ENCODE measurements around the gene UBA1. TPM values are rescaled to one million over a fixed set of nuclear protein-coding genes. Genes with fewer than 3 reads are reported as not detected.

UBA1 gene
- polyA plus RNA-seq (2012; ENCODE audit: low read depth, missing spikeins) = 126 TPM

DNA sequence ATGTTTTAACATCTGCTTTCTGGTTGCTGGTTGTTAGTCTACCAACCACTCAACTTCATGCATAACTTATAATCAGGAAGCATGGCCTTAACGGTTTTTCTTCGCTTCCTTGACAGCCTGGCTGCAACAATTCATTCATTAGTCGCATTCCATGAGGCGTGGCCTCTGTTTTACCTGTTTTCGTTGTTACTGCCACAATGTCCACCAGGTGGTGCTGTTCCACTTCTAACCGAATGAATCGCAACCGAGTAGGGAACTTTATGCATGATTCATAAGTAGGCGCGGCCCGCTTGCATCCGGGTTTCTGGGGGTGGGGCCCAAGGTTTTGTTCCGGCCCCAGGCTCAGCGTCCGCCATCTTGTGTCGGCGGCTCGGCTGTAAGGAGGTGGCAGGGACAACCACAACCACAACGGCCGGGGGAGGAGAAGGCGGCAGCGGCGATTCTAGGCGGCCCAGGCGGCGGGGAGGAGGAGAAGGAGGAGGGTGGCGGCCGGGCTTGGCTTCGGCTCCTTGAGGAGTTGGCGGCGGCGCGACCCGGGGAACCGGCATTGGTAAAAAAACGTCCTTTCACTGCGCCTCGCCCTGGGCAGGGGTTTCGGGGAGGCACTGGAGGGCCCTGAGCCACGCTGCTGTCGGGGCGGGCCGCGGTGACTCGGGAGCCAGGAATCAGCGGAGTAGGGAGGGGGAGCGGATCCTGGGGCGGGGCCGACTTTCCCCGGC is at the start of gene UBA1:
TSS of gene UBA1 (plus strand) at position 355 of the 719 bp plus-strand sequence. CDS start 4,974 bp downstream, outside the sequence.
- peak; percentile 97 for FAIRE-seq
- TF ChIP-seq TAF1 (IDR thresholded peaks at IDR 0.05; ENCODE audit: low read depth, low read length) (peak; percentile 58), POLR2AphosphoS5 (IDR thresholded peaks at IDR 0.05; ENCODE audit: low read depth, low read length) (peak; percentile 70), POU2F2 (IDR thresholded peaks at IDR 0.05; ENCODE audit: low read depth, low read length) (peak; percentile 45; the same call in 1 of the 2 replicates), SPI1 (IDR thresholded peaks at IDR 0.05; ENCODE audit: low read depth, low read length) (no peak), POLR2A (IDR thresholded peaks at IDR 0.05; ENCODE audit: low read depth, low read length) (peak; percentile 70), PAX5 (IDR thresholded peaks at IDR 0.05; ENCODE audit: insufficient read depth, low read length, severe bottlenecking) (no peak)
- peak; percentile 72 for DNase-seq (ENCODE audit: insufficient read length, low spot score)

DNA sequence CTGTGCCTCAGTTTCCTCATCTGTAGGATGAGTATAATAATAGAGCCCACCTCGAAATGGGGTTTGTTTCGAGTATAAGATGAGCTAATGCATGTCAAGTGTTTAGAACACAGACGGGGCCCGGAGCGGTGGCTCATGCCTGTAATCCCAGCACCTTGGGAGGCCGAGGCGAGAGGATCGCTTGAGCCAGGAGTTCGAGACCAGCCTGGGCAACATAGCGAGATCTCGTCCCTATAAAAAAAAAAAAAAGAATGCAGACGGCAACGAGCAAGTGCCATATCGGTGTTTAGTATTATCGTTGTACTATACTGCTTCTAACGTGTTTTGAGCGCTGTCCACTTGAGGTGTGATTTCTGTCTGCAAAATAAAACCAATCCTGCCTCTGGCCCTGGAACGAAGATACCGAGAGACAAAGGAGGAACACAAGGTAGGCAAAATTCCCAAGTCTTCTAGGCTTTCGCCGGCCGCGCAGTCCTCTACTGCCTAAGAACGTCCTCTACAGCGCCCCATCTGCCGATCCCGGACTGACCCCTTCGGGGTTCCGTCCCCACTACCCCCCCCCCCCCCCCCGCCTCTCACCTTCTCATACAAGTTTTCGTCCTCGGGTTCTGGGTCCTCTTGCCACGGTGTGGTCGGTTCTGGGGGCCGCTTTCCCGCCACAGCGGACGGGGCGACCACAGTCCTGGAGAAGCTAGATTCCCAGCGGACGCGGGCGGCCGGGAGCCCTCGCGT is 49.6 kb upstream of the UBA1 start:
- FAIRE-seq (peak; percentile 81), DNase-seq (ENCODE audit: insufficient read length, low spot score) (no peak)

DNA sequence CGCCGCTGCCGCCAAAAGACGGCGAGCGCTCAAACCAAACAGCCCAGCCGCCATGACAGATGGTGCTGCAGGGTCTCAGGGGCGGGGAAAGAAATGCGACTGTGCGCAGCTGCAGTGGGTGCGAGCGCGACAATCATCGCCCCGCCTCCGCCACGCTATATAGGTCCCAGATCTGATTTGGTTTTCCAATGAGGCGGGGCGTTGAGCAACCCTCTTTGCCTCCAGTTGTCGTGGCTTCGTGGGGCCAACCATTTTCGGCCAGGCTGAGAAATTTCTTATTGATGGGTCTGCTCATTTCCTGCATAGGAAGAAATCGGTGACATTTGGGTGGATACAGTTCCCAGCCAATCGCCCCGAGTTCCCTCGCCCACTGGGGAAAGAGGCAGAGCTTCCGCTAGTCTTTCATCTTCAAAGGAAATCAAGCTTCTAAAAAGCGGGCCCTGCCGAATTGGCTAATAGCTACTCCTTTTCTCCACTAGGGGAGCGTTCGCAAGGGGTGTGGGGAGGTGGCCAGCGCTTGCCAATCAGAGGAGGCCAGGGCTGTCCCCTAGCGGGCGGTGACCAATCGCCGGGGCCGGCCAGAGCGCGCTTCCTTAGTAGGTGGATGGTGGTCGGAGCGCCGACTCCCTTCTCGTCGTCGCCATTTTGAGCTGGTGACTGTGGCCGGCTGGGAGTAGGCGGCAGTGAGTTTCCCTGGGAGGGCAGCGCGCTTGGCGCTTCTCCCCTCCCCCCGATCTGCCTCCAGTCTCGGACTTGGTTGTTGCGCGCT is 48.8 kb upstream of the UBA1 start, which contains the start of the genes NDUFB11 and RBM10:
TSS of gene NDUFB11 (minus strand) at position 77 of the 769 bp plus-strand sequence. CDS start at position 54, 23 bp downstream.
TSS of gene RBM10 (plus strand) at position 596 of the 769 bp plus-strand sequence. CDS start 2,261 bp downstream, outside the sequence.
- TF ChIP-seq POLR2A (IDR thresholded peaks at IDR 0.05; ENCODE audit: low read depth, low read length) = peak; percentile 80
- no peak for TF ChIP-seq PAX5 (IDR thresholded peaks at IDR 0.05; ENCODE audit: insufficient read depth, low read length, severe bottlenecking)
- 0 out of 2 replicates have a peak, but pooled peaks have one; percentile 30 for TF ChIP-seq POU2F2 (IDR thresholded peaks at IDR 0.05; ENCODE audit: low read depth, low read length)
- TF ChIP-seq TAF1 (IDR thresholded peaks at IDR 0.05; ENCODE audit: low read depth, low read length) = peak; percentile 78
- TF ChIP-seq POLR2AphosphoS5 (IDR thresholded peaks at IDR 0.05; ENCODE audit: low read depth, low read length) = peak; percentile 62
- TF ChIP-seq SPI1 (IDR thresholded peaks at IDR 0.05; ENCODE audit: low read depth, low read length) = no peak
- DNase-seq (ENCODE audit: insufficient read length, low spot score) (peak; percentile 73), FAIRE-seq (peak; percentile 98)

More for the DNA sequence above, 49.6 kb upstream of the UBA1 start:
- TF ChIP-seq POLR2A (IDR thresholded peaks at IDR 0.05; ENCODE audit: low read depth, low read length) (no peak), TAF1 (IDR thresholded peaks at IDR 0.05; ENCODE audit: low read depth, low read length) (no peak)

DNA sequence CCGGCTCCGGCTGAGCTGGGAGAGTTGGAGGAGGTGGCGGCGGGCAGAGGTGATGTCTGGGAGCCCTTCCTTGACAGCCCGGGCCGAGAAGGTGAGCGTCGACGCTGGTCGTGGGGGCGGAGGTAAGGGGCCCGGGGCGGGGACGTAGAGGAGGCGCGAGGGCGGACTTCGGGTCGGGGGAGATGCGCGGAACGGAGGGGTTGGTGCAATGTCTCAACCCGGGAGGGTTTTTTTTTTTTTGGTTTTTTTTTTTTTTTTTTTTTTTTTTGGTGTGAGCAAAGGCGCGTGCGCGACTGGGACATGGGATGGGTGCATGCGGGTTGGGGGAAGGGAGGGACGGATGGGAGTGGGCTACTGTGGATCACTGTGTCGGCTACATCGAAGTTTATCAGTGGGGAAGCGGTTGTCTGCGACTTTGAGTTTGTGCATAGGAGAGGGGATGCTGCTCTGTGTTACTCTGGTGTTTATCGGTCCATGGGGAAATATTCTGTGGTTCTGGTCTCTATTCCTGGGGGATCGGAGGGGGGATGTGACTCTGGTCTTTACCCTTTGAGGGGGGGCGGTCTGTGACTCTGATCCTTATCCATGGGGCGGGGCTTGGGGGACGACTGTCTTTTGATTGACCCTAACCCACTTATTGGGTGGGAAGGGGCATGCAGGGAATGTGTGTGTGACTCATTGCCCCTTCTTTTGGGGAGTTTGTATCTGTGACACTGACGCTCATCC is 48.1 kb upstream of the UBA1 start:
- TF ChIP-seq POLR2AphosphoS5 (IDR thresholded peaks at IDR 0.05; ENCODE audit: low read depth, low read length) (no peak), POU2F2 (IDR thresholded peaks at IDR 0.05; ENCODE audit: low read depth, low read length) (no peak), TAF1 (IDR thresholded peaks at IDR 0.05; ENCODE audit: low read depth, low read length) (no peak), PAX5 (IDR thresholded peaks at IDR 0.05; ENCODE audit: insufficient read depth, low read length, severe bottlenecking) (no peak), SPI1 (IDR thresholded peaks at IDR 0.05; ENCODE audit: low read depth, low read length) (no peak), POLR2A (IDR thresholded peaks at IDR 0.05; ENCODE audit: low read depth, low read length) (no peak)
- no peak for DNase-seq (ENCODE audit: insufficient read length, low spot score)
- no peak for FAIRE-seq

DNA sequence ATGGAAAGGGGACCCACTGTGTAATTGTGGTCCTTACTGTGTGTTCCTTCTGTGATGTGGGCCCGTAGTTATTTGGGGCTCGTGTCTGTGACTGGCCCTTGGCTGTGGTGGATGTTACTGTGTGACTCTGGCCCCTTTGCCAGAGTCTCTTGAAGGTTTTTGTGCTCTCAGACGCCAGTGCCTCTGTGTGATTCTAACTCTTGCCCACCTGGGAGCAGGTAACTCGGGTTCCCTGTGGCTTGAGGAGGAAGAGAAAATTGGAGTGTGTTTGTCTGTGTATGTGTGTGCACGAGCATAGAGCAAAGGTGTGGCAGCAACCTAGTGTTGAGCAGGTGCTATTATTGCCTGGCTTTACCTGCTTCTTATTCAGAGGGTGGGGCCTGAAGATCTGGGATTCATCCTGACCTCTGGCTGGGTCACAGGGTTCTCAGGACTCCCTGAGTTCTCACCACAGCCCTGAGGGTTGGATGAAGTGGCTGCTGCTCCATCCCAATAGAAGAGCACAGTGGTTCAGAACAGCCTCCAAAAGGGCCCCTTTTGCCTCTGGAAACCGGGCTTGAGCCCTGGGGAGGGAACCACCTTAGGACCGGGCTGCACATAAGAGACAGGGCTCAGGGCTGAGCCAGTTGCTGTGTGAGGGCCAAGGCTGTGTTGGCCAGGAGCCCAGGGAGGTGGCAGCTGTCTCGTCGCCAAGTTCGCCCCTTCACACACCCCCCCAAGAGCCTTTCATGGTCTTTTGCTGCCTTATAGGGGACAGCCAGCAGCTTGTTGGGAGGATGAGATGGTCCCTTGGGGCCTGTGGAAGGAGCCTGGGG is 47.3 kb upstream of the UBA1 start:
- peak; percentile 78 for FAIRE-seq
- no peak for TF ChIP-seq PAX5 (IDR thresholded peaks at IDR 0.05; ENCODE audit: insufficient read depth, low read length, severe bottlenecking)
- no peak for TF ChIP-seq POLR2AphosphoS5 (IDR thresholded peaks at IDR 0.05; ENCODE audit: low read depth, low read length)
- no peak for TF ChIP-seq POU2F2 (IDR thresholded peaks at IDR 0.05; ENCODE audit: low read depth, low read length)
- no peak for TF ChIP-seq TAF1 (IDR thresholded peaks at IDR 0.05; ENCODE audit: low read depth, low read length)
- TF ChIP-seq SPI1 (IDR thresholded peaks at IDR 0.05; ENCODE audit: low read depth, low read length) = no peak
- no peak for TF ChIP-seq POLR2A (IDR thresholded peaks at IDR 0.05; ENCODE audit: low read depth, low read length)
- no peak for DNase-seq (ENCODE audit: insufficient read length, low spot score)

DNA sequence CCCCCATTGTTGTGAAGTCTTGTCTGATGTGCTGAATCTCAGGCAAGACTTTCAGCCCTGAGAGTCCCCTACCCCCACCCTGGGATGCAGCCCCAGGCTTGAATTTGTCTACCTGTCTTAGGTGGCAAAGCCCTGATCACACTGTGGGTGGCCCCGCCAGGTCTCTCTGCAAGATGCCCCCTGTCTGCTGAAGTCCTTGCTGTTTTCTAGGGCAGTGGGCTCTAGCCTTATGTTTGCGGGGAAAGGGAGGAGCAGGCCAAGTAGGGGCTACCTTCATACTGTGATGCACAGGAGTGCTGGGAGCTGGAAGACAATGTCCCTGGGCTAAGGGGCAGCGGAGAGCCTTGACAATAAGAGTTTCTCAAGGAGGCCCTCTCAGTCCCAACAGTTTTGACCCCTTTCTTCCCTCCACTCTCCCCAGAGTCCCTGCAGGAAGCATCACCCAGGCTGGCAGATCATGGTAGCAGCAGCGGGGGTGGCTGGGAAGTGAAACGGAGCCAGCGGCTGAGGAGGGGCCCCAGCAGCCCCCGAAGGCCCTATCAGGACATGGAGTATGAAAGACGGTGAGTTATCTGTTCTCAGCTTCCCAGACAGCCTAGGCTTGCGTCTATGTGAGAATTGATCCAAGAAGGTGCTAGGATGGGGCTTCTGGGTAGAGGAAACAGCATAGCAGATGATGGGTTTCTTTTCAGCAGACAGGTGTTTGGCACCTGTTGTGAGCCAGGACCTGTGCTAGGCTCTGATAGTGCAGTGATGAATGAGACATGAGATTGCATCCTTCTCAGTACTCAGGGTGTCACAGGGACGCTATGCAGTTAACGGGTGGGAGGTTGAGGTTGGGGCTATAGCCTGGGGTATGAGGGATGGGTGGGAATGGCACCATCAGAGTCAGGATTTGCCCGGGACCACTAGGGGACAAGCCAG is 46.4 kb upstream of the UBA1 start:
- TF ChIP-seq POU2F2 (IDR thresholded peaks at IDR 0.05; ENCODE audit: low read depth, low read length) (no peak), PAX5 (IDR thresholded peaks at IDR 0.05; ENCODE audit: insufficient read depth, low read length, severe bottlenecking) (no peak)
- FAIRE-seq (no peak), DNase-seq (ENCODE audit: insufficient read length, low spot score) (no peak)

DNA sequence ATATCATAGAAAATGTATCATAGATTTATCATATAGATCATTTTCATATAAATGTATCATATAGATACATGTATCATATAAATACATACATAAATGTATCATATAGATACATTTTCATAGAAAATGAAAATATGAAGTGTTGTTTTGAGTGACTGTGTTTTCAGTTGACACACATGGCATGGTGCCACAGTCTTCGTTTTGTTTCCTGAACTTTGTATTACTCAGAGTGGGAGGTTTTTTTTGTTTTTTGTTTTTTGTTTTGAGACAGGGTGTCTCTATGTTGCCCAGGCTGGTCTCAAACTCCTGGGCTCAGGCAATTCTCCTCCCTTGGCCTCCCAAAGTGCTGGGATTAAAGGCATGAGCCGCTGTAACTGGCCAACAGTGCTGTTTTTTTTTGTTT is 44.7 kb upstream of the UBA1 start:
- no peak for TF ChIP-seq POLR2A (IDR thresholded peaks at IDR 0.05; ENCODE audit: low read depth, low read length)
- TF ChIP-seq PAX5 (IDR thresholded peaks at IDR 0.05; ENCODE audit: insufficient read depth, low read length, severe bottlenecking) = no peak
- no peak for FAIRE-seq
- no peak for DNase-seq (ENCODE audit: insufficient read length, low spot score)
